ENCODE data around the gene SLC22A12.
"Not testable (repeated sequence)": the region's sequence is repeated elsewhere in the genome, so short reads cannot be mapped to it uniquely, and the experiment has no call there.

SLC22A12 gene

DNA sequence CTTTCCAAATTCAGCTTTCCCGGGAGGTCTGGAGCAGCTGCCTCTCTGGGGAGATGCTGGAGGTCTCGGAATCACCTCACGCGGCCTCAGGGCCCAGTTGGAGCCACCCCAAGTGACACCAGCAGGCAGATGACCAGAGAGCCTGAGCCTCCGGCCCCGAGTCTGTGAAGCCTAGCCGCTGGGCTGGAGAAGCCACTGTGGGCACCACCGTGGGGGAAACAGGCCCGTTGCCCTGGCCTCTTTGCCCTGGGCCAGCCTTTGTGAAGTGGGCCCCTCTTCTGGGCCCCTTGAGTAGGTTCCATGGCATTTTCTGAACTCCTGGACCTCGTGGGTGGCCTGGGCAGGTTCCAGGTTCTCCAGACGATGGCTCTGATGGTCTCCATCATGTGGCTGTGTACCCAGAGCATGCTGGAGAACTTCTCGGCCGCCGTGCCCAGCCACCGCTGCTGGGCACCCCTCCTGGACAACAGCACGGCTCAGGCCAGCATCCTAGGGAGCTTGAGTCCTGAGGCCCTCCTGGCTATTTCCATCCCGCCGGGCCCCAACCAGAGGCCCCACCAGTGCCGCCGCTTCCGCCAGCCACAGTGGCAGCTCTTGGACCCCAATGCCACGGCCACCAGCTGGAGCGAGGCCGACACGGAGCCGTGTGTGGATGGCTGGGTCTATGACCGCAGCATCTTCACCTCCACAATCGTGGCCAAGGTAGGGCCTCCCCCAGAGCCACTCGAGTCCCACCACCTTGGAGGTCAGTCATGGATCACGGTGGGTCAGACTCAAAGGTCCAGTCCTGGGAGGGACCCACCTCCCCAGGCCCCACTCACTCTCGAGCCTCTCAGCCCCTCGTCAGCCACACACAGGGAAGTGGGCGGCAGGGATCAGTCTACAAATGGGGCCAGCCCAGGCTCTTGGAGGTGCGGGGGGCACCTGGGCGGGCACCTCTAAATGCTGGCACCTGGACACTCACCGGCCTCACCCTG, 525 bp downstream of the SLC22A12 start:
- no peak for DNase-seq

DNA sequence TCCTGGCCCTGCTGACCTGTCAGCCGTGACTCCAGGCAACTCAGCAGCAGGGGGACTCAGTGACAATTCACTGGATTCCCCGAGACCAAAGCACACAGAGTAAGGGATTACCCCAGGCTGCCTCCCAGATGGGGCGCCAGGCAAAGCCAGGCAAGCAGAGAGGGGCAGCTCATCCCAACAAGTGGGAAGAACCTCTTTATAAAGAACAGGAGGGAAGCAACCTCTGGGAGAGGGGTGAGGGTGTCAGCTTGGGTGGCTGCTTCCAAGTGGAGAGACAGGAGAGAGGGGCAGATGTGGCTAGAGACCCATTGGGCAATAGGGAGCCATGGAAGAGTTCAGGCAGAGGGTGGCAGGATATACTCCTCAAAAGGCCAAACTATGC, 1.2 kb downstream of the SLC22A12 start:
- no peak for DNase-seq

DNA sequence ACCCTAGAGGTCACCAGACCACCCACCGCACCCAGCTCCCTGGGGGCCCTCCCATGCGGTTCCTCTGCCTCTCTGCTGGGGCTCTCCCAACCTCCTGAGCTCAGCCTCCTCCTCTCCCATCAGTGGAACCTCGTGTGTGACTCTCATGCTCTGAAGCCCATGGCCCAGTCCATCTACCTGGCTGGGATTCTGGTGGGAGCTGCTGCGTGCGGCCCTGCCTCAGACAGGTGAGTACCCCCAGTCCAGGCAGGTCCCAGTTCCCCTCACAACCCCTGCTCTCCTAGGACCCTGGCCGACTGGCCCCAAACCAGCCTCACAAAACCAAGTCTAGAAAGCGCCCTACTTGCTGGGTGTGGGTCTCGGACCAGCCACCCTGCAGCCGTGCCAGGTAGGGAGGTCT, 1.6 kb downstream of the SLC22A12 start:
- no peak for DNase-seq

DNA sequence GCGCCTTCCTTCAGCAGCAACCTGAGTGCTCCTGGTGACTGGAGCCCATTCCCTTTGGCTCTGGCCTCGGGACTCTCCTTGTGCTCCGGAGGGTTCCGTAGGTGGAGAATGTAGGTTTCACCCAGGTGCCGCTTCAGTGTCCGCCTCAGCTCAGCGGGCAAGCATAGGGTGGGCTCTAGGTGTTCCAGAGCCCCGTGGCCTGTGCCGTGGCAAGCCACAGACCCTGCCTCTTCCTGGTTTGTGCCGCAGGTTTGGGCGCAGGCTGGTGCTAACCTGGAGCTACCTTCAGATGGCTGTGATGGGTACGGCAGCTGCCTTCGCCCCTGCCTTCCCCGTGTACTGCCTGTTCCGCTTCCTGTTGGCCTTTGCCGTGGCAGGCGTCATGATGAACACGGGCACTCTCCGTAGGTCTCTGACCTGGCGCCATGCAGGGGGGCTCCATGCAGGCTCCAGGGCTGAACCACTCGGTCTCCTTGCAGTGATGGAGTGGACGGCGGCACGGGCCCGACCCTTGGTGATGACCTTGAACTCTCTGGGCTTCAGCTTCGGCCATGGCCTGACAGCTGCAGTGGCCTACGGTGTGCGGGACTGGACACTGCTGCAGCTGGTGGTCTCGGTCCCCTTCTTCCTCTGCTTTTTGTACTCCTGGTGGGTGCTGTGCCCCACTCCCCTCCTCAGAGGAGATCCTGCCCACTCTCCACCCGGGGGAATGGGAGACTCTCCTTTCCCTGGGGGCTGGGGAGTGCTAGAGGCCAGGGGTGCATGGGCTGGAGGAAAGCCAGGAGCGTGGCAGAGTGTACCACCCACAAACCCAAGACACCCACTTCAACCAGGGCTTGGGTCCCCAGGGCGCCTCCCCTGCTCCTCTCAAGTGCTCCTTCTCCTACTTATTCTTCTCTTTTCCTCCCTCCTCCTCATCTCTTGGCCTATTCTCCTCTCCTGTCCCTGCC, 2.4 kb downstream of the SLC22A12 start:
- DNase-seq: no peak

DNA sequence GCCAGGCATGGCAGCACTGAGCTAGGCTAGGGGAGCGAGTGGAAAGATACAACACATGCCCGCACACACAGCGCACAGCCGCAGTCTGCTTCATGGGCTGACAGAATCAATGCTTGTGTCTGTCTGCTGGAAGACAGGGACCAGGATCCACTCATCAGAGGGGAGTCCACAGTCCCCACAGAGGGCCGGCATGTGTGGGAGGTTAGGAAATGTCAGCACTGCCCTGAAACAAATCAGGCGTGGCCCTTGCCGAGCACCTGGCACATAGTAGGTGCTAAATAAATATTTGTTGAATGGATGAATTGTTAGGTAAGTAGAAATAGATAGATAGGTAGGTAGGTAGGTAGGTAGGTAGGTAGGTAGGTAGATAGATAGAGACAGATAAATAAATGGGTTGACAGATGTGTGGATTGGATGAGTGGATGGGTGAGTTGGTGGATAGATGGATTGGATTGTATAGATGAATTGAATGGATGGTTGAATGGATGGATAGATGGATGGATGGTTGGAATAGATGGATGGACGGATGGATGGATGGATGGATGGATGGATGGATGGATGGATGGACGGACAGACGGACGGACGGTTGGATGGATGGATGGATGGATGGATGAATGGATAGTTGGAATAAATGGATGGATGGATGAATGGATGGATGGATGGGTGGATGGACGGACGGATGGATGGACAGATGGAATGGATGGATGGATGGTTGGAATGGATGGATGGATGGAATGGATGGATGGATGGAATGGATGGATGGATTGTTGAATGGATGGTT, 3.3 kb downstream of the SLC22A12 start:
- DNase-seq: no peak

DNA sequence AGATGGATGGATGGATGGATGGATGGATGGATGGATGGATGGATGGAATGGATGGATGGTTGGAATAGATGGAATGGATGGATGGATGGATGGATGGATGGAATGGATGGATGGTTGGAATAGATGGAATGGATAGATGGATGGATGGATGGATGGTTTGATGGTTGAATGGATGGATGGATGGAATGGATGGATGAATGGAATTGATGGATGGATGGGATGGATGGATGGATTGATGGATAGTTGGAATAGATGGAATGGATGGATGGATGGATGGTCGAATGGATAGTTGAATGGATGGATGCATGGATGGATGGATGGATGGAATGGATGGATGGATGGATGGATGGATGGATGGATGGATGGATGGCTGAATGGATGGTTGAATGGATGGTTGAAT, 4.9 kb downstream of the SLC22A12 start:
- not testable (repeated sequence) for DNase-seq

DNA sequence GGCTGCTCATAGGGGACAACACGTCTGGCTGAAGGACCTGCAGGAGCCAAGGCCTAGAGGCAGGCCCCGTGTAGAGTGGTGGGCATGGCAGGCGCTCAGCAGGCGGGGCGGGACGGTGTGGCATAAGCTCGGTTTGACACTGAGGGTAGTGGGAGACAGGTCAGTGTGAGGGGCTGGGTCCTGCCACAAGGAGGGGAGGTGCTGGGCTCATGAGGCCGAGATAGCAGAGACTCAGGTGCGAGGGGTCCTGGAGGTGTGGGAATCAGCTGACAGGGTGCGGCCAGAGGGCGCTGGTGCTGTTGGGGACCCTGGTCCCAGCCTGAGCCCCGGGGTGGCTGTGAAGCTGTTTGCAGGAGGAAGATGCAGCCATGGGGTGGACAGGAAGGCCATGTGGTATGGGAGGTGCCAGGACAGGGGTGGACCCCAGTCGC, 6.7 kb downstream of the SLC22A12 start:
- no peak for DNase-seq

DNA sequence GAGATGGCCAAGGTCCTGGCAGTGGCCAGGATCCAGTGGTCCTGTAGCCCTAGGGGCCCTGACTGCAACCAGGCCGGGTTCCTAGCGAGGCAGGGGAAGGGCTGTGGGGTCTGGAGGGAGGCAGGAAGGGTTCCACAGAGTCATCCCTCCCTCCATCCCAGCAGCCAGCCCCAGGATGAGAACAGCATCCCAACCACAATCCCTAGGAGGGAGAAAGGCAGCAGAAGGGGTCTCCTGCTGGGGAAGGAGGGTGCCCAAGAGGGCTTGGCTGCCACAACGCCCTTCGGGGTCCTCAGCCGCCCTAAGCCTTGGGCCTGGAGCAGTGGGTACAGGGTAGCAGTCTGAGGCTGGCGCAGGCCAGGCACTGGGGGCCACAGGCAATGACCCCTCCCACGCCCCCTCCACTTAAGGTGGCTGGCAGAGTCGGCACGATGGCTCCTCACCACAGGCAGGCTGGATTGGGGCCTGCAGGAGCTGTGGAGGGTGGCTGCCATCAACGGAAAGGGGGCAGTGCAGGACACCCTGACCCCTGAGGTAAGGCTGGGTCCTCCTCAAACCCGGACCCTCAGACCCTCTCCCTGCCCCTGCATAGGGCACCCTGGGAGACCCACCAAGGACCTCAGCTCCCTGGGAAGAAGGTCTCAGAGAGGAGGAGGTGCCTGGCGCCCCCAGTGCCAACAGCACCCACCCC, 7.2 kb downstream of the SLC22A12 start:
- DNase-seq: no peak

DNA sequence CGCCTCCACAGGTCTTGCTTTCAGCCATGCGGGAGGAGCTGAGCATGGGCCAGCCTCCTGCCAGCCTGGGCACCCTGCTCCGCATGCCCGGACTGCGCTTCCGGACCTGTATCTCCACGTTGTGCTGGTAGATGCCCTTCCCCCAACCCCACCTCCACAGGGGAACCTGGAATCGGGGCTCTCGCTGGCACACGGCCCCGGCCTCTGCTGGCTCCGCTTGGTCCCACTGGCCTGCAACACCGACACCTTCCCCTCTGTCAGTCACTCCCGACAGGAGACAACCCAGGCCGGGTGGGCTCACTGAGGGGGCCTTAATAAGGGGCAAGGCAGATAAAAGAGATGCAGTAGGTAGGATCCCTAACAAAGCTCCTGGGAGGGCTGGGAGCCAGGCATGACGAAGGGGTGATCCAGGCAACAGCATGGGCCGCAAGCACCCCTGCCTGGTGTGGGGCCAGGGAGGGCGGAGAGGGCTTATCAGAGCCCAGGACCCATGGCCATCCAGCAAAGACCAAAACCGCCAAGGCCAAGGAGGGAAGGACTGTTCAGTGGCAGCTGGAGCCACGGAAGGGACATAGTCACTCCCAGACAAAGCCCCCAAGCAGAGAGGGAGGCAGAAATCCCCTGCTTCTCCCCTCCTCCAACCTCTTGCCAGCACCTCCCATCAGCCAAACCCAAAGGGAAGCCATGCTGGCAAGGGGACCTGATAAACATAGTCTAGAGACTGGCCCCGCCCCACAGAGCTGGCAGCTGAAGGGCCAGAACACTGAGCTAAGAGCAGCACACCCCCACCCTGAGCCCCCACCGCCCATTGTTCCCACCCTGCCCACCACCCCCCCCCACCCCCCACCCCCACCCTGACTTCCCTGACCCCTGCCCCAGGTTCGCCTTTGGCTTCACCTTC, 8.0 kb downstream of the SLC22A12 start:
- DNase-seq: no peak

DNA sequence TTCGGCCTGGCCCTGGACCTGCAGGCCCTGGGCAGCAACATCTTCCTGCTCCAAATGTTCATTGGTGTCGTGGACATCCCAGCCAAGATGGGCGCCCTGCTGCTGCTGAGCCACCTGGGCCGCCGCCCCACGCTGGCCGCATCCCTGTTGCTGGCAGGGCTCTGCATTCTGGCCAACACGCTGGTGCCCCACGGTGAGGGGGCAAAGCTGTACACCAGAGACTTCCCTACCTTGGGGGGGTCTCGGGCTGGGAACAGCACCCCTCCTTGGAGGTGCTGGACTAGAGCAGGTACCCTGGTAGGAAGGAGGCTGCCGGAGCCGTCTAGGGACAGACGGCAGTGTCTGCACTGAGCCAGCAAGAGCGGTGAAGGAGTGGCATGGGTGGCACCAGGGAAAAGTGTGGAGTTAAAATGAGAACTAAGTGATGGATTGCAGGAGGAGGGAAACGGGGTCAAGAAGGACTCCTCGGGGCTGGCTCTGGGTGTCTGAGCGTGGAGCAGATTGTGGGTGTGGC, 8.7 kb downstream of the SLC22A12 start:
- no peak for DNase-seq

DNA sequence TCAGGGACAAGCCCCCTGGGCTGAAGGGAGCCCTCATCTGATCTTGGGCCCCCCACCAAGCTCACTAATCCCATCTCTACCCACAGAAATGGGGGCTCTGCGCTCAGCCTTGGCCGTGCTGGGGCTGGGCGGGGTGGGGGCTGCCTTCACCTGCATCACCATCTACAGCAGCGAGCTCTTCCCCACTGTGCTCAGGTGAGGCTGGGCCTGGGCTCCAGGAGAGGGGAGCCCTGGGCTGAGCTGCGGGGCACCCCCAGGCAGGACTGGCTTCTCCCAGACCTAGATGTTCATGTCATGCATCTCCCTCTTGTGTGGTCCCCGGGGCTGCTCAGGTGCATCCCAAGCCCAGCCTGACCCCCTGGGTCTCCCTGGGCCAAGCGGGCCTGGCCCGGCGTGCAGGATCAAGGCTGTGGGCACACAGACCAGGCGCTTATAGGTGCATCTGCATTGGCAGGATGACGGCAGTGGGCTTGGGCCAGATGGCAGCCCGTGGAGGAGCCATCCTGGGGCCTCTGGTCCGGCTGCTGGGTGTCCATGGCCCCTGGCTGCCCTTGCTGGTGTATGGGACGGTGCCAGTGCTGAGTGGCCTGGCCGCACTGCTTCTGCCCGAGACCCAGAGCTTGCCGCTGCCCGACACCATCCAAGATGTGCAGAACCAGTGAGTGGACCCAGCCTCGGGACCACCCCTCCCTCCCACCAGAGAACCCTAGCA, 9.4 kb downstream of the SLC22A12 start:
- DNase-seq: no peak

DNA sequence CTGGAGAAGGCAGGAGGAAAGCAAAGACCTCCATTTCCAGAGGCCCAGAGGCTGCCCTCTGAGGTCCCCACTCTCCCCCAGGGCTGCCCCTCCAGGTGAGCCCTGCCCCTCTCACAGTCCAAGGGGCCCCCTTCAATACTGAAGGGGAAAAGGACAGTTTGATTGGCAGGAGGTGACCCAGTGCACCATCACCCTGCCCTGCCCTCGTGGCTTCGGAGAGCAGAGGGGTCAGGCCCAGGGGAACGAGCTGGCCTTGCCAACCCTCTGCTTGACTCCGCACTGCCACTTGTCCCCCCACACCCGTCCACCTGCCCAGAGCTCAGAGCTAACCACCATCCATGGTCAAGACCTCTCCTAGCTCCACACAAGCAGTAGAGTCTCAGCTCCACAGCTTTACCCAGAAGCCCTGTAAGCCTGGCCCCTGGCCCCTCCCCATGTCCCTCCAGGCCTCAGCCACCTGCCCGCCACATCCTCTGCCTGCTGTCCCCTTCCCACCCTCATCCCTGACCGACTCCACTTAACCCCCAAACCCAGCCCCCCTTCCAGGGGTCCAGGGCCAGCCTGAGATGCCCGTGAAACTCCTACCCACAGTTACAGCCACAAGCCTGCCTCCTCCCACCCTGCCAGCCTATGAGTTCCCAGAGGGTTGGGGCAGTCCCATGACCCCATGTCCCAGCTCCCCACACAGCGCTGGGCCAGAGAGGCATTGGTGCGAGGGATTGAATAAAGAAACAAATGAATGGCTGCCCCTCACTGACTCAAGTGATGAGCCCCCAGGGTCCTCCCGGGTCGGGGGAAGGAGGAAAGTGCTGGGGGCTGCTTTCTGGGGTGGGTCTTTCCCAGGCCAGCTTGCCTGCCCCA, 10.8 kb downstream of the SLC22A12 start:
- DNase-seq: no peak

DNA sequence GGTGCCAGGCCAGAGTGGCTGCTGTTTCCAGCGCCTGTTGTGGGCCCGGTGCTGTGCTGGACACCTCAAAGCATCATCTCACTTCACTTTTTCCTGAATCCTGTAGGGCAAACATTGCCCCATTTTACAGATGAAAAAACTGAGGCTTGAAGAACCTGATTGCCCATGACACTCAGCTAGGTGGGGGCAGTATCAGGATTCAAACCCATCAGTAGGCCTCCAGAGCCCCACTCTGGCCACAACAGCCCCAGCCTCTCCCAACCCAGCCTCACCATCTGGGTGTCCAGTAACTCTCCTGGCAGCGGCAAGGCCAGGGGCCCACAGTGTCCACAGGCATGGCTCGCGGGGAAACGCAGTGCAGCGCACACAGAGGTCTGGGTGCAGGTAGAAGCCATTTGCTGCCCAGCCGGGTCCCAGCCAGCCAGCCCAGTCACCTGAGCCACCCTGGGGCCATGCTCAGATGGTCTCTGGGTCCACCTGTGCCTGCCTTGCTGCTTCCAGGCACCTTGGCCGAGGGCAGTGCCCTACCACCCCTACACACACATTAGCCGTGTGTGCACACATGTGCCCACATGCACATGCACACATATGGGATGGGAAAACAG, 11.5 kb downstream of the SLC22A12 start:
- DNase-seq: no peak

DNA sequence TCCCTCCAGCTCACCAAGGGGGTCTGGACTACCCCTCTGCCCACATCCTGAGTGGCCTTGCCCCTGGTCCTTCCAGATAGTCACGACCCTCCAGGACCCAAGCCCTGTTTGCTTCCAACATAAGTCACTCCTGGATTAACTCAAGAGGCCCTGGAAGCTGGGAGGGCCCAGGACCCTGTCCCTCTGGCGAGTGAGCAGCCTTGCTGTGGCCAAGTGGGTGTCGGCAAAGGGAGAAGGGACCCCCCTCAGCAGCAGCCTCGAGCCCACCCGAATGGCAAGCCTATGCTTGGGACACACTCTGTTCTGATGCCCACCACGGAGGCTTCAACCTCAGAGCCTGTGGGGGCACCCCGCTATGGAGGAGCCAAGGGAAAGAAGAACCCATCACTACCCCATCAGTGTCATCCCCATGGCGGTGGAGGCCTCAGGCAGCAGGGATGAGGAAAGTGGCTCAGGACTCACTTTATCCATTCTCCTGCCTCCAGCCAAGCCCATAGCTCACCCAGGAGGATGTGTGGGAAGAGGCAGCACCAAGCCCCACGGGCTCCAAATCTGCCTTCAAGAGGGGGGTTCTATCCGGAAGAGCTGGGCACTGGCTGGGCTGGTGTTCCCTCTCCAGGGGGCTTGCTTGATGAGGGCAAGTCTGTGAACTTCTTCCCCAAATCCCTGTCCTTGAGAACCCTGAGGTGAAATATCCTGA, 12.5 kb downstream of the SLC22A12 start:
- DNase-seq: no peak

DNA sequence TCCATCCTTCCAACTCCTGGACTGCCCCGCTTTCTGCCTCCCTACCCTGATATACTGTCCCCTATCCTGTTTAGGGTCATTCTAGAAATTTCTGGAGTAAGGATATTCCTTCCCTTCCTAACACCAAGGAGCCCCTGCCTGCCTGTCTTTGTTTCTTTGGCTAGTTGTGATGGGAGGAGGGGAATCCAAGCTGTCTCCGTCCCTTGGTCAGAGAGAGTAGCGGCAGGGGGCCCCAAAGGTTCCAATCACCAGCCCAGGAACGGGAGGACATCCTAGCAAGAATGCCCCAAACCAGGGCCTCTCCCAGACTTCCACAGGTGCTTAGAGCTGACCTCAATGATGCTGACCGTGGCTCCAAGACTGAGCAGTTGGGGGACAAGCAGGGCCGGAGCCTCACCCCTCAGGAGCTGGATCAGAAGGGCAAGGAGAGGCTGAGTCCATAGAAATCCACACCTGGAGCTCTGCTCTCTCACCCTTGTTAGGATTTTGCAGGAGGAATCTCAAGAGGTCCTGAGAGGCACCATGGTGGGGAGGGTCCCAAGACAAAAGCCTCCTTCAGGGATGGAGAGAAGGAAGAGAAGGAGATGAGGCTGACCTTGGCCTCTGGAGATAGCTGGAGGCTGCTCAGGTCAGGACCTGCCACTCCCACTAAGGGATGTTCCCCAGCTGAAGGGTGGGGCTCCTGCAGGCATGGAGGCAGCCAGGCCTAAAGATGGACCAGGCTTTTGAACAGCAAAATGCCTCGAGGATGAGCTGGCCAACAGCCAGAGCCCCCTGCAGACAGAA, 13.6 kb downstream of the SLC22A12 start:
- no peak for DNase-seq

DNA sequence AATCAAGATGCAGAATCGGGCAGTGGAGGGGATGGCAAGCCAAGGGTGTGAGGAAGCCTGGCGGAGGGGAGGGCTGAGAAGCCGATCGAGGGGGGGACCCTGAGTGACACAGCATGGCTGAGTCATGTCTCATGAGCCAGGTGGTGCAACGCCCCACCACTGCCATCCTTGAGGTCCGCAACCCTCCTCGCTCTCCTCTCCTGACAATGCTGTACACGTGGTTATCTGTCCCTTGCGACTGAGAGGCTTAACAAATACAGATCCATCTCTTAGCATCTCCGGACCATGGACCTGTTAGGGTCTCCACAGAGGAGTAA, 14.2 kb downstream of the SLC22A12 start:
- DNase-seq: no peak
